Sigmoid colon (tissue), 7 donors: ENCODE data around the gene COX6B2. TPM values are rescaled to one million over a fixed set of nuclear protein-coding genes. Genes with fewer than 3 reads are reported as not detected.

Experiments used
- DNase-seq: peaks from one replicate; pipeline ENCODE4 v3.0.0-alpha.2; 2019
- H3K27ac ChIP-seq, 4 donors: fragments of 200-600 bp; sonication (generic); one replicate each; pipeline ENCODE4 v1.5.1; 2016 to 2019; ENCODE audit warnings: mild to moderate bottlenecking in 1 of 4
- H3K27me3 ChIP-seq, 3 donors: fragments of 200-600 bp; sonication (generic); one replicate each; pipeline ENCODE4 v1.5.1; 2019; ENCODE audit warnings: mild to moderate bottlenecking in 1 of 3
- H3K36me3 ChIP-seq, 4 donors: fragments of 200-600 bp; sonication (generic); one replicate each; pipeline ENCODE4 v1.5.1; 2016 to 2019
- H3K4me1 ChIP-seq, 4 donors: fragments of 200-600 bp; sonication (generic); one replicate each; pipeline ENCODE4 v1.5.1; 2017 to 2019
- H3K4me3 ChIP-seq, 4 donors: fragments of 200-600 bp; sonication (generic); one replicate each; pipeline ENCODE4 v1.5.1; 2017 to 2019; ENCODE audit warnings: mild to moderate bottlenecking in 2 of 4, moderate library complexity in 1 of 4
- H3K9me3 ChIP-seq, 4 donors: fragments of 200-600 bp in 3 of 4; sonication (generic) in 3 of 4; one replicate each; pipeline versions ENCODE4 v1.5.1 to v1.6.1; 2013 to 2019
- EP300 ChIP-seq, 4 donors: sonication (generic); formaldehyde crosslinking; IDR thresholded peaks; one replicate each; pipeline ENCODE4 v1.6.1; 2017; ENCODE audit warnings: antibody characterized with exemption in 4 of 4
- POLR2A ChIP-seq, 2 donors: fragments of 450-650 bp; IDR thresholded peaks; one replicate each; pipeline ENCODE4 v1.6.1; 2016; ENCODE audit warnings: antibody characterized with exemption in 2 of 2, mild to moderate bottlenecking in 2 of 2, moderate library complexity in 2 of 2
- POLR2AphosphoS5 ChIP-seq, 4 donors: sonication (generic); formaldehyde crosslinking; IDR thresholded peaks; one replicate each; pipeline ENCODE4 v1.6.1; 2017; ENCODE audit warnings: antibody characterized with exemption in 4 of 4
- WGBS, 2 donors: extraction: QIAGEN DNeasy Blood & Tissue Kit; methylation state at CpG; one replicate each; pipeline ENCODE4 v1.1.7; 2013; 5-methylcytosine and 5-hydroxymethylcytosine counted together
- intact Hi-C: fragments of 100-400 bp; cut with DNase I; formaldehyde crosslinking; loops from one replicate; pipeline ENCODE4 v1.15.1; 2023
- polyA plus RNA-seq, 3 donors: library from polyadenylated mRNA; stranded (reverse); fragments of 200-250 nt; gene quantifications; one replicate each; pipeline ENCODE4 v1.2.3, GENCODE V29; 2013
- total RNA-seq, 4 donors: library from RNA; depleted of rRNA; stranded (reverse); fragments of >200 nt; gene quantifications; one replicate each; pipeline ENCODE4 v1.1.0, GENCODE V29; 2016
- TF ChIP-seq, protein P1 (sequence below), 4 experiments: fragments of 450-650 bp in 3 of 4; fragments of 200-600 bp in 1 of 4; IDR thresholded peaks; one replicate each; pipeline ENCODE4 v1.5.1; 2016 to 2019; ENCODE audit warnings: antibody characterized with exemption in 4 of 4, mild to moderate bottlenecking in 3 of 4, moderate library complexity in 2 of 4
- donor health status: healthy with polysubstance abuse.
- donor health status: Bipolar disorder and iron deficiency.
- donor health status: healthy.

Gene COX6B2
- total and polyA plus RNA-seq, 7 donors, result 0.16 to 3.8 (median 0.99) TPM; not detected in 3

DNA sequence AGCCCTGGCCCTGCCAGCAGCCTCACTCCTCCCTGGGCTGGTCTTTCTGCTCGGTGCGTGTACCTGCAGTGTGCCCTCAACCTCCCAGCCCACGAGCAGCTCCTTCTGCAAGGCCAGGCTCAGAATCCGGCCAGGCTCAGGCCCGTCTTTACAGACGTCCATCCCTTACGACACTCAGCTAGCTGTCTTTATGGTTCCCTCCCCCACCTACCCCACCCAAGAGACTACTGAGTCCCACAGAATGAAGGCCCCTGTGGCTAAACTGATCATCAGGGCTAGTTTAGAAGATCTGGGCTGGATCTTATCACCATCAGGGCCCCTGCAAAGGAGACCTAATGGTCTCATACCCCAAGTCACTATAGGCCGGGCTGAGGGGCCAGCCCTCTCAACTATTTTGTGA is 40.1 kb downstream of the COX6B2 start:
- no peaks in the 10 kb centered on the region for H3K4me1 ChIP-seq
- TF ChIP-seq POLR2A (IDR thresholded peaks at IDR 0.05) (no peak), EP300 (IDR thresholded peaks at IDR 0.05) (no peak), POLR2AphosphoS5 (IDR thresholded peaks at IDR 0.05) (no peak)
- TF ChIP-seq, protein P1, sequence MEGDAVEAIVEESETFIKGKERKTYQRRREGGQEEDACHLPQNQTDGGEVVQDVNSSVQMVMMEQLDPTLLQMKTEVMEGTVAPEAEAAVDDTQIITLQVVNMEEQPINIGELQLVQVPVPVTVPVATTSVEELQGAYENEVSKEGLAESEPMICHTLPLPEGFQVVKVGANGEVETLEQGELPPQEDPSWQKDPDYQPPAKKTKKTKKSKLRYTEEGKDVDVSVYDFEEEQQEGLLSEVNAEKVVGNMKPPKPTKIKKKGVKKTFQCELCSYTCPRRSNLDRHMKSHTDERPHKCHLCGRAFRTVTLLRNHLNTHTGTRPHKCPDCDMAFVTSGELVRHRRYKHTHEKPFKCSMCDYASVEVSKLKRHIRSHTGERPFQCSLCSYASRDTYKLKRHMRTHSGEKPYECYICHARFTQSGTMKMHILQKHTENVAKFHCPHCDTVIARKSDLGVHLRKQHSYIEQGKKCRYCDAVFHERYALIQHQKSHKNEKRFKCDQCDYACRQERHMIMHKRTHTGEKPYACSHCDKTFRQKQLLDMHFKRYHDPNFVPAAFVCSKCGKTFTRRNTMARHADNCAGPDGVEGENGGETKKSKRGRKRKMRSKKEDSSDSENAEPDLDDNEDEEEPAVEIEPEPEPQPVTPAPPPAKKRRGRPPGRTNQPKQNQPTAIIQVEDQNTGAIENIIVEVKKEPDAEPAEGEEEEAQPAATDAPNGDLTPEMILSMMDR (IDR thresholded peaks at IDR 0.05), result no peak
- no peak for DNase-seq
- no peak overlapping the region for H3K27ac ChIP-seq
- no peaks in the 10 kb centered on the region for H3K27me3 ChIP-seq
- 91 to 92% methylated on average over 8 of the region's 8 CpGs for WGBS, 2 donors
- intact Hi-C loops, result no loop called here
- no peak overlapping the region for H3K4me3 ChIP-seq
- H3K36me3 ChIP-seq, result peaks cover 0 to 4% (median 1%) of the 10 kb centered on the region in 4 donors
- no peaks in the 10 kb centered on the region for H3K9me3 ChIP-seq

GRCh38 chr19:55312621-55313512 is 41.7 kb downstream of the COX6B2 start:
- DNase-seq, result no peak
- intact Hi-C loops, result no loop called here
- TF ChIP-seq POLR2A (IDR thresholded peaks at IDR 0.05), result no peak
- no peak for TF ChIP-seq POLR2AphosphoS5 (IDR thresholded peaks at IDR 0.05)
- TF ChIP-seq EP300 (IDR thresholded peaks at IDR 0.05), result no peak
- TF ChIP-seq, protein P1 (IDR thresholded peaks at IDR 0.05), result no peak
- no peaks in the 10 kb centered on the region for H3K4me1 ChIP-seq
- no peaks in the 10 kb centered on the region for H3K27me3 ChIP-seq
- peaks cover 0 to 16% (median 1%) of the 10 kb centered on the region in 4 donors for H3K36me3 ChIP-seq
- H3K27ac ChIP-seq, result no peak overlapping the region
- H3K9me3 ChIP-seq, result no peaks in the 10 kb centered on the region
- 85 to 86% methylated on average over 47 of the region's 47 CpGs for WGBS, 2 donors
- H3K4me3 ChIP-seq, result no peak overlapping the region

DNA sequence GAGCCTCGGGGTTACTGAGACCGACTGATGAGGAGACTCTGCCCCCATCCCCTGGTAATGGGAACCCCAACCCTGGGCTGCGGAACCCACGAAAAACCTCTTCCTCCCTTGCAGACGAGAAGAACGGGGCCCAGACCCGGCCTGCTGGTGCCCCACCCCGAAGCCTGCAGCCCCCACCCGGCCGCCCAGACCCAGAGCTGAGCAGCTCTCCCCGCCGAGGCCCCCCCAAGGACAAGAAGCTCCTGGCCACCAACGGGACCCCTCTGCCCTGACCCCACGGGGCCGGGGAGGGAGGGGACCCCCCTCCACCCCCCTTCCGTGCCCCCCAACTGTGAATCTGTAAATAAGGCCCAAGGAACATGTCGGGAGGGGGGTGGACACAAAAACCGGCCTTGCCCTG is 42.7 kb downstream of the COX6B2 start:
- H3K9me3 ChIP-seq, result no peaks in the 10 kb centered on the region
- TF ChIP-seq, protein P1 (IDR thresholded peaks at IDR 0.05), result no peak
- TF ChIP-seq POLR2A (IDR thresholded peaks at IDR 0.05) (no peak), EP300 (IDR thresholded peaks at IDR 0.05) (no peak), POLR2AphosphoS5 (IDR thresholded peaks at IDR 0.05) (no peak)
- peaks cover 0 to 21% (median 4%) of the 10 kb centered on the region in 4 donors for H3K36me3 ChIP-seq
- intact Hi-C loops, result no loop called here
- 83 to 88% methylated on average over 18 of the region's 18 CpGs for WGBS, 2 donors
- no peak overlapping the region for H3K27ac ChIP-seq
- no peaks in the 10 kb centered on the region for H3K4me1 ChIP-seq
- H3K4me3 ChIP-seq, result no peak overlapping the region
- H3K27me3 ChIP-seq, result no peaks in the 10 kb centered on the region
- DNase-seq, result no peak

DNA sequence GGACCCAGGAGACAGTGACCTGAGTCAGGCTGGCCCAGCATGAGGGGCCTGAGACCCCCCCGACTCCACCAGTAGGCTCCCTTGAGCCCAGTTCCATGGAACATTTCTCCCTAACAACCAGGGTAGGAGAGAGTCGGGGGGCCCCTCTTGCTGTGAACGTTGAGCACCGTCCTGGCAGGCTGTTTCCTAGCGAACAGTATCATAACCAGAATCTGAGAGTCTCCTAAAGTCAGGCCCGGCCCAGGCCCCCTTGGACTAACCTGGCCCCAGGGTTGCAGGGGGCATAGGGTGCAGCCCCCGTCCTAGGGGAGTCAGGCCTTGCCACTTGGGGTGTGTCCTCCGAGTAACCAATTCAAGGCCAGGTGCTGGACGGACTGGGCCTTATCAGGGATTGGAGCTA is 43.1 kb downstream of the COX6B2 start:
- no peaks in the 10 kb centered on the region for H3K9me3 ChIP-seq
- intact Hi-C loops, result no loop called here
- DNase-seq, result no peak
- TF ChIP-seq POLR2A (IDR thresholded peaks at IDR 0.05) (no peak), EP300 (IDR thresholded peaks at IDR 0.05) (no peak), POLR2AphosphoS5 (IDR thresholded peaks at IDR 0.05) (no peak)
- TF ChIP-seq, protein P1 (IDR thresholded peaks at IDR 0.05), result no peak
- no peaks in the 10 kb centered on the region for H3K27me3 ChIP-seq
- WGBS, 2 donors, result 80 to 91% methylated on average over 9 of the region's 9 CpGs
- no peak overlapping the region for H3K4me3 ChIP-seq
- peaks cover 0 to 25% (median 8%) of the 10 kb centered on the region in 4 donors for H3K36me3 ChIP-seq
- H3K27ac ChIP-seq, result no peak overlapping the region
- no peaks in the 10 kb centered on the region for H3K4me1 ChIP-seq
